NOMO-1 treated with DMSO at 0.1 percent for 48 hours (cell line): ENCODE results near the gene UROS.
A peak's percentile ranks its signal among the peaks of the same experiment; 100 is the strongest.

Source experiments
- DNase-seq: peaks from one replicate; lab custom pipeline; 2025; ENCODE audit not compliant: unreplicated experiment; lab: John Stamatoyannopoulos, UW

Gene UROS

GRCh38 chr10:125792342-125793300, 30.4 kb downstream of the UROS start:
- DNase-seq, result no peak

GRCh38 chr10:125788156-125789034, 34.7 kb downstream of the UROS start:
- no peak for DNase-seq

GRCh38 chr10:125785791-125786190, 37.3 kb downstream of the UROS start:
- DNase-seq, result no peak

- peak; percentile 25 for DNase-seq
Observed at GRCh38 chr10:125783957-125784356, 39.1 kb downstream of the UROS start.

- no peak for DNase-seq
Observed at GRCh38 chr10:125783408-125783807, 39.6 kb downstream of the UROS start.

- DNase-seq, result no peak
Observed at GRCh38 chr10:125782616-125783015, 40.4 kb downstream of the UROS start.

- DNase-seq, result no peak
Observed at GRCh38 chr10:125782054-125782453, 41.0 kb downstream of the UROS start.

GRCh38 chr10:125781374-125781773, 41.7 kb downstream of the UROS start:
- no peak for DNase-seq

- no peak for DNase-seq
Observed at GRCh38 chr10:125779403-125780327, 43.4 kb downstream of the UROS start.

GRCh38 chr10:125778556-125778955, 44.5 kb downstream of the UROS start:
- no peak for DNase-seq

GRCh38 chr10:125777806-125778205, 45.3 kb downstream of the UROS start:
- no peak for DNase-seq

GRCh38 chr10:125775491-125776106, 47.5 kb downstream of the UROS start, which contains the start of gene MMP21:
Gene MMP21 (minus strand): TSS chr10:125775821. CDS start chr10:125775821, 0 bp downstream.
- DNase-seq, result no peak

GRCh38 chr10:125774581-125775191, 48.4 kb downstream of the UROS start:
- no peak for DNase-seq

- no peak for DNase-seq
Observed at GRCh38 chr10:125773687-125774543, 49.1 kb downstream of the UROS start.

GRCh38 chr10:125772864-125773180, 50.2 kb downstream of the UROS start:
- DNase-seq, result no peak

- DNase-seq, result no peak
Observed at GRCh38 chr10:125772112-125772863, 50.8 kb downstream of the UROS start.

GRCh38 chr10:125770844-125771243, 52.2 kb downstream of the UROS start:
- DNase-seq, result no peak

- DNase-seq, result no peak
Observed at GRCh38 chr10:125769175-125769574, 53.9 kb downstream of the UROS start.
